ENCODE data around the gene SSH2.
"Not testable (repeated sequence)": the region's sequence is repeated elsewhere in the genome, so short reads cannot be mapped to it uniquely, and the experiment has no call there.

Gene SSH2

GRCh38 chr17:29870836-29871465 is 59.1 kb downstream of the SSH2 start:
- no peak for DNase-seq

GRCh38 chr17:29867643-29868181 is 62.3 kb downstream of the SSH2 start:
- no peak for DNase-seq

- no peak for DNase-seq
These were observed 63.2 kb downstream of the SSH2 start for GRCh38 chr17:29866746-29867404.

GRCh38 chr17:29864615-29865014 is 65.4 kb downstream of the SSH2 start:
- DNase-seq = no peak

GRCh38 chr17:29864123-29864522 is 65.9 kb downstream of the SSH2 start:
- DNase-seq = not testable (repeated sequence)

GRCh38 chr17:29862951-29863350 is 67.1 kb downstream of the SSH2 start:
- DNase-seq = no peak

GRCh38 chr17:29862127-29862526 is 67.9 kb downstream of the SSH2 start:
- no peak for DNase-seq

GRCh38 chr17:29859445-29859844 is 70.6 kb downstream of the SSH2 start:
- not testable (repeated sequence) for DNase-seq

GRCh38 chr17:29857823-29858222 is 72.2 kb downstream of the SSH2 start:
- no peak for DNase-seq

- not testable (repeated sequence) for DNase-seq
These were observed 72.9 kb downstream of the SSH2 start for GRCh38 chr17:29857105-29857504.

GRCh38 chr17:29855686-29856085 is 74.3 kb downstream of the SSH2 start:
- no peak for DNase-seq

- no peak for DNase-seq
These were observed 81.3 kb downstream of the SSH2 start for GRCh38 chr17:29848737-29849136.

- DNase-seq = no peak
These were observed 82.3 kb downstream of the SSH2 start for GRCh38 chr17:29847527-29848400.

GRCh38 chr17:29847118-29847517 is 82.9 kb downstream of the SSH2 start:
- DNase-seq = no peak

- DNase-seq = no peak
These were observed 83.7 kb downstream of the SSH2 start for GRCh38 chr17:29846298-29846697.

- no peak for DNase-seq
These were observed 85.5 kb downstream of the SSH2 start for GRCh38 chr17:29844339-29845048.

- no peak for DNase-seq
These were observed 89.1 kb downstream of the SSH2 start for GRCh38 chr17:29840884-29841283.

GRCh38 chr17:29839656-29840055 is 90.4 kb downstream of the SSH2 start:
- no peak for DNase-seq

- DNase-seq = no peak
These were observed 91.1 kb downstream of the SSH2 start for GRCh38 chr17:29838961-29839360.

- no peak for DNase-seq
These were observed 92.5 kb downstream of the SSH2 start for GRCh38 chr17:29837531-29837930.

GRCh38 chr17:29836643-29837042 is 93.4 kb downstream of the SSH2 start:
- DNase-seq = no peak

GRCh38 chr17:29835435-29836351 is 94.3 kb downstream of the SSH2 start:
- no peak for DNase-seq

Measured in T1000 (cell line).